DND-41 (cell line): ENCODE measurements around the gene B4GALNT3.

ENCODE experiments used
- EZH2 ChIP-seq: IDR thresholded peaks from 3 replicates; pipeline ENCODE4 v1.6.1; 2012; ENCODE audit warnings: borderline replicate concordance, low read depth, mild to moderate bottlenecking, moderate library complexity, low read length, inconsistent platforms; ENCODE audit not compliant: severe bottlenecking
- TF ChIP-seq, protein P1 (sequence below): IDR thresholded peaks from 2 replicates; pipeline ENCODE4 v1.5.1; 2012; ENCODE audit warnings: borderline replicate concordance, low read length, moderate library complexity, mild to moderate bottlenecking; ENCODE audit not compliant: poor library complexity, severe bottlenecking; ENCODE audit errors: extremely low read depth

DNA sequence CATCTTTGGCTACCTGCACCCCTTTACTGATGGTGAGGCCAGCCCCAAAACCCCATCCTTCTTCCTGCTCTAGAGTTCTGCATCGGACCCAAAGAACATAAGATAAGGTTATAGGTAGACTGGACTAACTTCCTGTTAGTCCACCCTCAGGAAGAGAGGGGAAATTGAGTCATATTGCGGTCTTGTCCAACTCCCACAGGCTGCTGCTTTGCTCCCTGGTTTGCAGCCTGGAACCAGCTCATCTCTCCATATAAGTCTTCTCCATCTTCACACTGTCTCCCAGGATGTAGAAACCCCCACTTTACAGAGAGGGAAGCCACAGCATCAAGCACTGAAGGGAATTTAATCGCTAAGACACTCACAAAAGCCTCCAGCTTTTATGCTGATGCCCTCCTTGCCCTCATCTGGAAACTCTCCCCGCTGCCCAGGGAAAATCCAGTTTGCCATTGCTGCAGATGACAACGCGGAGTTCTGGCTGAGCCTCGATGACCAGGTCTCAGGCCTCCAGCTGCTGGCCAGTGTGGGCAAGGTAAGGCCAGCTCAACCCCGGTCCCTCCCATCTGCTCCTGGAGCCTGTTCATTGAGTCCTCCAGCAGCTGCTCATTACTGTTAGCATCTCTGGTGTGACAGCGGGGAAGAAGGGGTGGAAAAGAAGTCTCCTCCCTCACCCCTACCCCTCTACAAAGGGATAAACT lies 85.3 kb downstream of the B4GALNT3 start:
- TF ChIP-seq, protein P1, sequence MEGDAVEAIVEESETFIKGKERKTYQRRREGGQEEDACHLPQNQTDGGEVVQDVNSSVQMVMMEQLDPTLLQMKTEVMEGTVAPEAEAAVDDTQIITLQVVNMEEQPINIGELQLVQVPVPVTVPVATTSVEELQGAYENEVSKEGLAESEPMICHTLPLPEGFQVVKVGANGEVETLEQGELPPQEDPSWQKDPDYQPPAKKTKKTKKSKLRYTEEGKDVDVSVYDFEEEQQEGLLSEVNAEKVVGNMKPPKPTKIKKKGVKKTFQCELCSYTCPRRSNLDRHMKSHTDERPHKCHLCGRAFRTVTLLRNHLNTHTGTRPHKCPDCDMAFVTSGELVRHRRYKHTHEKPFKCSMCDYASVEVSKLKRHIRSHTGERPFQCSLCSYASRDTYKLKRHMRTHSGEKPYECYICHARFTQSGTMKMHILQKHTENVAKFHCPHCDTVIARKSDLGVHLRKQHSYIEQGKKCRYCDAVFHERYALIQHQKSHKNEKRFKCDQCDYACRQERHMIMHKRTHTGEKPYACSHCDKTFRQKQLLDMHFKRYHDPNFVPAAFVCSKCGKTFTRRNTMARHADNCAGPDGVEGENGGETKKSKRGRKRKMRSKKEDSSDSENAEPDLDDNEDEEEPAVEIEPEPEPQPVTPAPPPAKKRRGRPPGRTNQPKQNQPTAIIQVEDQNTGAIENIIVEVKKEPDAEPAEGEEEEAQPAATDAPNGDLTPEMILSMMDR: no peak
- TF ChIP-seq EZH2: no peak
